ENCODE results near the gene RAC3. TPM values are rescaled to one million over a fixed set of nuclear protein-coding genes. Genes with fewer than 3 reads are reported as not detected.

RAC3 gene
- total and polyA plus RNA-seq, 2 experiments from 2014 or later, result 1.3 to 7.9 TPM

DNA sequence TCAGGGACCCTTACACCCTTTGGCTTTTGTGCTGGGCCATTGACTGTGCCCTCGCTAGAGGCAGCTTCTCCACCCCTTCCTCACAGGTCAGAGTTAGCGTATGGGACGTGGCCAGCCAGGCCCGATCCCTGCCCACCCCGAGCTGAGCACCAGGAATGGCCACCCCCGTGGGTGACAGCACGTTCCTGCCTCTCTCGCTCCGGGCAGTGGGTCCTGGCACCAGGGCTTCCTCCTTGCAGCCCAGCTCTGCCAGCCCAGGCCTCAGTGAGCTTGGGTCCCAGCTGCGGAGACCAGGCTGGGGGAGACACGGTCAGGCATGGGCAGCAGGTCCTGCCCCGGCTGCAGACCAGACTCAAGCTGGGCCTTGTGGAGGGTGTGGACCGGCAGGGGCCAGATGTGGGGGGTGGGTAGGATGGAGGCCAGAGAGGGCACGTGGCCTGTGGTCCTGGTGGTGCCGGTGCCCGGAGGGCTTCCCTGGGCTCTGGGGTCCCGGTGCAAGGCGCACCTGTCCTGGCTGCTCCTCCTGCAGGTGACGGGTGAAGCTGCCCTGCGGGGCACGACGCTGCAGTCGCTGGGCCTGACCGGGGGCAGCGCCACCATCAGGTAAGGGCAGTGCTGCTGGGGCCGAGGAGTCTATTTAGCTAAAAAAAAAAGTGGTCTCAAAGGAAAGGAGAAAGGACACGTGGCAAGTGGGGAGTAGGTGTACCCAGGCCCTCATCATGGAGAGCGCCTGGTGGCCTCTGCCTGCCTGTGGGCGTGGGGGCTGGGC, 35.8 kb upstream of the RAC3 start:
- Histone ChIP-seq H3K9me2 (ENCODE audit: insufficient read depth) (no peaks in the 10 kb centered on the region), H3K4me3 (no peak overlapping the region), H4K20me1 (ENCODE audit: insufficient read depth) (no peaks in the 10 kb centered on the region), H3K79me2 (ENCODE audit: insufficient read depth) (no peaks in the 10 kb centered on the region), H3K4me2 (ENCODE audit: unreplicated experiment) (no peak overlapping the region), H3F3A (ENCODE audit: insufficient read depth) (0 out of 2 replicates have a peak, but pooled peaks cover 6% of the 10 kb centered on the region), H3K4me1 (ENCODE audit: insufficient read depth) (peaks cover 11% of the 10 kb centered on the region), H3K27ac (no peak overlapping the region), H2AFZ (no peak overlapping the region), H3K9ac (no peak overlapping the region), H3K9me3 (ENCODE audit: low read depth) (no peaks in the 10 kb centered on the region), H3K27me3 (replicated peaks; ENCODE audit: insufficient read depth) (no peaks in the 10 kb centered on the region), H3K36me3 (ENCODE audit: low read depth) (no peaks in the 10 kb centered on the region)
- WGBS, 2 experiments (ENCODE audit: low coverage in 1 of 2, low lambda C conversion rate in 2 of 2, missing lambda C conversion rate in 2 of 2), result 92 to 95% methylated on average over 27 to 29 of the region's 29 CpGs
- TF ChIP-seq EZH2phosphoT487 (IDR thresholded peaks at IDR 0.05; ENCODE audit: insufficient read depth, low read depth) (no peak), EZH2 (IDR thresholded peaks at IDR 0.05; ENCODE audit: insufficient read depth, poor library complexity, severe bottlenecking) (no peak)
- in situ Hi-C loops (cut with MboI), result no loop called here
- no peak for DNase-seq

DNA sequence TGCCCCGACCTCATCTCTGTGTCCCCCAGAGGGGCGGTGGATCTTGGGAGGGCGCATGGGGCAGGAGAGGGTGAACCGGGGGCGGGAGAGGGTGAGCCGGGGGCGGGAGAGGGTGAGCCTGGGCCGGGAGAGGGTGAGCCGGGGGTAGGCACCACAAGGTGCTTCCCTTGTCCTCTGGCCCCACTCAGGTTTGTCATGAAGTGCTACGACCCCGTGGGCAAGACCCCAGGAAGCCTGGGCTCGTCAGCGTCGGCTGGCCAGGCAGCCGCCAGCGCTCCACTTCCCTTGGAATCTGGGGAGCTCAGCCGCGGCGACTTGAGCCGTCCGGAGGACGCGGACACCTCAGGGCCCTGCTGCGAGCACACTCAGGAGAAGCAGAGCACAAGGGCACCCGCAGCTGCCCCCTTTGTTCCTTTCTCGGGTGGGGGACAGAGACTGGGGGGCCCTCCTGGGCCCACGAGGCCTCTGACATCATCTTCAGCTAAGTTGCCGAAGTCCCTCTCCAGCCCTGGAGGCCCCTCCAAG, 35.2 kb upstream of the RAC3 start:
- H3K27ac ChIP-seq, result no peak overlapping the region
- DNase-seq, result no peak
- H3K9me3 ChIP-seq (ENCODE audit: low read depth), result no peaks in the 10 kb centered on the region
- peaks cover 11% of the 10 kb centered on the region for H3K4me1 ChIP-seq (ENCODE audit: insufficient read depth)
- 0 out of 2 replicates have a peak, but pooled peaks cover 6% of the 10 kb centered on the region for H3F3A ChIP-seq (ENCODE audit: insufficient read depth)
- H3K9ac ChIP-seq, result no peak overlapping the region
- no peaks in the 10 kb centered on the region for H3K27me3 ChIP-seq (replicated peaks; ENCODE audit: insufficient read depth)
- H4K20me1 ChIP-seq (ENCODE audit: insufficient read depth), result no peaks in the 10 kb centered on the region
- no peaks in the 10 kb centered on the region for H3K79me2 ChIP-seq (ENCODE audit: insufficient read depth)
- H3K36me3 ChIP-seq (ENCODE audit: low read depth), result no peaks in the 10 kb centered on the region
- H3K4me3 ChIP-seq, result no peak overlapping the region
- no peaks in the 10 kb centered on the region for H3K9me2 ChIP-seq (ENCODE audit: insufficient read depth)
- TF ChIP-seq EZH2 (IDR thresholded peaks at IDR 0.05; ENCODE audit: insufficient read depth, poor library complexity, severe bottlenecking) (no peak), EZH2phosphoT487 (IDR thresholded peaks at IDR 0.05; ENCODE audit: insufficient read depth, low read depth) (no peak)
- 91 to 92% methylated on average over 19 to 28 of the region's 28 CpGs for WGBS, 2 experiments (ENCODE audit: low coverage in 1 of 2, low lambda C conversion rate in 2 of 2, missing lambda C conversion rate in 2 of 2)
- H2AFZ ChIP-seq, result no peak overlapping the region
- no peak overlapping the region for H3K4me2 ChIP-seq (ENCODE audit: unreplicated experiment)
- in situ Hi-C loops (cut with MboI), result no loop called here

GRCh38 chr17:81996757-81997441, 34.6 kb upstream of the RAC3 start:
- Histone ChIP-seq H3K4me1 (ENCODE audit: insufficient read depth) (peaks cover 5% of the 10 kb centered on the region), H4K20me1 (ENCODE audit: insufficient read depth) (no peaks in the 10 kb centered on the region), H2AFZ (no peak overlapping the region), H3K4me2 (ENCODE audit: unreplicated experiment) (no peak overlapping the region), H3K36me3 (ENCODE audit: low read depth) (no peaks in the 10 kb centered on the region), H3K27ac (no peak overlapping the region), H3K27me3 (replicated peaks; ENCODE audit: insufficient read depth) (no peaks in the 10 kb centered on the region), H3K79me2 (ENCODE audit: insufficient read depth) (no peaks in the 10 kb centered on the region), H3K9me3 (ENCODE audit: low read depth) (no peaks in the 10 kb centered on the region), H3K4me3 (no peak overlapping the region), H3K9me2 (ENCODE audit: insufficient read depth) (no peaks in the 10 kb centered on the region), H3K9ac (no peak overlapping the region), H3F3A (ENCODE audit: insufficient read depth) (0 out of 2 replicates have a peak, but pooled peaks cover 6% of the 10 kb centered on the region)
- in situ Hi-C loops (cut with MboI), result no loop called here
- no peak for DNase-seq
- WGBS, 2 experiments (ENCODE audit: low coverage in 1 of 2, low lambda C conversion rate in 2 of 2, missing lambda C conversion rate in 2 of 2), result 95 to 96% methylated on average over 30 of the region's 30 CpGs
- TF ChIP-seq EZH2 (IDR thresholded peaks at IDR 0.05; ENCODE audit: insufficient read depth, poor library complexity, severe bottlenecking) (no peak), EZH2phosphoT487 (IDR thresholded peaks at IDR 0.05; ENCODE audit: insufficient read depth, low read depth) (no peak)

- Histone ChIP-seq H3K4me1 (ENCODE audit: insufficient read depth) (peaks cover 6% of the 10 kb centered on the region), H4K20me1 (ENCODE audit: insufficient read depth) (no peaks in the 10 kb centered on the region), H3K9ac (no peak overlapping the region), H3K79me2 (ENCODE audit: insufficient read depth) (no peaks in the 10 kb centered on the region), H3K27ac (no peak overlapping the region), H3K9me3 (ENCODE audit: low read depth) (no peaks in the 10 kb centered on the region), H2AFZ (no peak overlapping the region), H3K4me3 (no peak overlapping the region), H3K27me3 (replicated peaks; ENCODE audit: insufficient read depth) (no peaks in the 10 kb centered on the region), H3F3A (ENCODE audit: insufficient read depth) (peaks cover 8% of the 10 kb centered on the region), H3K36me3 (ENCODE audit: low read depth) (no peaks in the 10 kb centered on the region), H3K4me2 (ENCODE audit: unreplicated experiment) (no peak overlapping the region), H3K9me2 (ENCODE audit: insufficient read depth) (no peaks in the 10 kb centered on the region)
- in situ Hi-C loops (cut with MboI), result no loop called here
- DNase-seq, result no peak
- 96 to 97% methylated on average over 7 of the region's 7 CpGs for WGBS, 2 experiments (ENCODE audit: low coverage in 1 of 2, low lambda C conversion rate in 2 of 2, missing lambda C conversion rate in 2 of 2)
- TF ChIP-seq EZH2phosphoT487 (IDR thresholded peaks at IDR 0.05; ENCODE audit: insufficient read depth, low read depth) (no peak), EZH2 (IDR thresholded peaks at IDR 0.05; ENCODE audit: insufficient read depth, poor library complexity, severe bottlenecking) (no peak)
Observed at GRCh38 chr17:81998212-81998611, 33.3 kb upstream of the RAC3 start.

All from GM23248 (cell line).